B cell (primary cell): Measurements from ENCODE around the gene ASXL2. TPM values are rescaled to one million over a fixed set of nuclear protein-coding genes. Genes with fewer than 3 reads are reported as not detected.

ENCODE experiments used
- ATAC-seq: fragments of 200-7000 bp; cut with Tn5 transposase; one replicate; pipeline ENCODE4 v1.10.0; 2021; ENCODE audit warnings: low read depth, mild to moderate bottlenecking, moderate number of reproducible peaks, moderate library complexity
- CTCF ChIA-PET: fragments of 350-600 bp; sonication (Branson Sonifier 250); formaldehyde crosslinking; loops from one replicate; lab custom pipeline; 2021; ENCODE audit warnings: antibody characterized with exemption, inconsistent platforms; lab: Charles Lee
- POLR2A ChIA-PET: fragments of 350-600 bp; sonication (Branson Sonifier 250); formaldehyde crosslinking; loops from one replicate; lab custom pipeline; 2021; ENCODE audit warnings: antibody characterized with exemption; lab: Charles Lee
- DNase-seq: peaks from one replicate; pipeline ENCODE4 v3.0.0; 2013
- H2AFZ ChIP-seq: 2 replicates; pipeline ENCODE4 v1.6.1; 2012; ENCODE audit warnings: mild to moderate bottlenecking, low read depth, low read length; ENCODE audit not compliant: insufficient read depth, poor library complexity, severe bottlenecking
- H3K27ac ChIP-seq, 2 donors: 1 replicate in 1 of 2; 2 replicates in 1 of 2; pipeline ENCODE4 v1.5.1; 2012 to 2013; ENCODE audit warnings: low read length in 2 of 2, mild to moderate bottlenecking in 2 of 2, moderate library complexity in 1 of 2
- H3K27me3 ChIP-seq, 4 experiments: fragments of 200-600 bp in 1 of 4; sonication (generic) in 1 of 4; replicated peaks in 1 of 4; 1 replicate in 2 of 4; 2 replicates in 2 of 4; pipeline versions ENCODE4 v1.6.1 to v1.7.0; 2013 to 2016; ENCODE audit warnings: low read length in 3 of 4, mild to moderate bottlenecking in 2 of 4, mixed read lengths in 1 of 4, moderate library complexity in 1 of 4; ENCODE audit not compliant: insufficient read depth in 4 of 4, control insufficient read depth in 3 of 4; ENCODE audit errors: control extremely low read depth in 1 of 4
- H3K36me3 ChIP-seq, 2 experiments: replicated peaks in 1 of 2; 1 replicate in 1 of 2; 2 replicates in 1 of 2; pipeline versions ENCODE4 v1.6.1 to v1.7.1; 2013; ENCODE audit warnings: low read length in 1 of 2; ENCODE audit not compliant: insufficient read depth in 2 of 2, control insufficient read depth in 1 of 2; ENCODE audit errors: control extremely low read depth in 1 of 2, extremely low read depth in 1 of 2
- H3K4me1 ChIP-seq, 2 donors: fragments of 200-600 bp in 1 of 2; sonication (generic) in 1 of 2; 1 replicate in 1 of 2; 2 replicates in 1 of 2; pipeline versions ENCODE4 v1.5.1 to v1.6.1; 2013 to 2017; ENCODE audit warnings: low read length in 2 of 2; ENCODE audit not compliant: control insufficient read depth in 2 of 2, insufficient read depth in 2 of 2
- H3K4me2 ChIP-seq: replicated peaks from 2 replicates; pipeline ENCODE3; 2012; ENCODE audit warnings: mild to moderate bottlenecking, low read depth, low read length; ENCODE audit not compliant: poor library complexity, severe bottlenecking
- H3K4me3 ChIP-seq, 5 experiments: fragments of 200-600 bp in 1 of 5; sonication (generic) in 1 of 5; 1 replicate in 3 of 5; 2 replicates in 2 of 5; pipeline versions ENCODE4 v1.5.1 to v1.7.0; 2011 to 2016; ENCODE audit warnings: low read length in 4 of 5, mild to moderate bottlenecking in 4 of 5, low read depth in 2 of 5, control low read depth in 1 of 5, moderate library complexity in 1 of 5; ENCODE audit not compliant: insufficient read depth in 1 of 5; ENCODE audit errors: control extremely low read depth in 1 of 5, extremely low read depth in 1 of 5
- H3K79me2 ChIP-seq: fragments of 200-600 bp; sonication (generic); one replicate; pipeline ENCODE4 v1.6.0; 2016; ENCODE audit warnings: low read length; ENCODE audit not compliant: control insufficient read depth, insufficient read depth
- H3K9ac ChIP-seq: fragments of 200-600 bp; sonication (generic); 2 replicates; pipeline ENCODE4 v1.6.1; 2017; ENCODE audit warnings: mild to moderate bottlenecking, low read length, moderate library complexity
- H3K9me3 ChIP-seq, 3 donors: one replicate each; pipeline versions ENCODE4 v1.6.1 to v1.7.1; 2013; ENCODE audit warnings: low read length in 2 of 3; ENCODE audit not compliant: control insufficient read depth in 2 of 3, insufficient read depth in 1 of 3; ENCODE audit errors: control extremely low read depth in 1 of 3
- H4K20me1 ChIP-seq: 2 replicates; pipeline ENCODE4 v1.6.0; 2012; ENCODE audit warnings: mild to moderate bottlenecking, low read length; ENCODE audit not compliant: insufficient read depth, control insufficient read depth, poor library complexity, severe bottlenecking
- H3K27ac Mint-ChIP-seq: one replicate; pipeline ENCODE4 v1.8.0; 2021; ENCODE audit warnings: mixed read lengths
- H3K27me3 Mint-ChIP-seq: one replicate; pipeline ENCODE4 v1.8.0; 2021; ENCODE audit warnings: mixed read lengths
- H3K4me1 Mint-ChIP-seq: one replicate; pipeline ENCODE4 v1.8.0; 2021; ENCODE audit warnings: mixed read lengths
- H3K4me3 Mint-ChIP-seq: one replicate; pipeline ENCODE4 v1.8.0; 2021; ENCODE audit warnings: mixed read lengths
- H3K9me3 Mint-ChIP-seq: one replicate; pipeline ENCODE4 v1.8.0; 2022; ENCODE audit warnings: mixed read lengths; ENCODE audit not compliant: insufficient read depth
- CTCF ChIP-seq: fragments of 200-600 bp; IDR thresholded peaks from one replicate; pipeline ENCODE4 v1.8.0; 2022; ENCODE audit warnings: antibody characterized with exemption, mild to moderate bottlenecking
- EZH2 ChIP-seq: IDR thresholded peaks from 2 replicates; pipeline ENCODE4 v1.6.1; 2012; ENCODE audit warnings: borderline replicate concordance, low read depth, mild to moderate bottlenecking, moderate library complexity, low read length; ENCODE audit not compliant: insufficient read depth, poor library complexity, severe bottlenecking
- WGBS: methylation state at CpG from one replicate; pipeline ENCODE4 v1.1.5; 2013; ENCODE audit warnings: missing lambda C conversion rate; ENCODE audit not compliant: insufficient coverage; 5-methylcytosine and 5-hydroxymethylcytosine counted together
- intact Hi-C: fragments of 100-400 bp; cut with micrococcal nuclease; formaldehyde crosslinking; loops from one replicate; pipeline ENCODE4 v1.10.0; 2022
- polyA plus RNA-seq: library from polyadenylated mRNA; depleted of rRNA; stranded (reverse); fragments of >200 nt; gene quantifications from 2 replicates; pipeline ENCODE4 v1.2.3, GENCODE V29; 2012
- total RNA-seq, 2 donors: library from RNA; stranded (reverse); fragments of 120-200 nt in 1 of 2; gene quantifications; 1 replicate in 1 of 2; 2 replicates in 1 of 2; pipeline versions ENCODE4 v1.2.3 to v1.2.4, GENCODE V29; 2013 to 2022

Gene ASXL2
- total and polyA plus RNA-seq, 2 donors (not counting 1 experiment from before 2014, with no cell fraction given), result 7.6 to 55.0 TPM

GRCh38 chr2:25728559-25728958, 149.7 kb downstream of the ASXL2 start:
- WGBS, result 100% methylated on average over 4 of the region's 7 CpGs
- Histone ChIP-seq H3K27me3 (no peaks in the 10 kb centered on the region), H3K36me3 (no peaks in the 10 kb centered on the region), H3K79me2 (no peaks in the 10 kb centered on the region), H3K9me3 (no peaks in the 10 kb centered on the region), H3K9ac (no peak overlapping the region), H3K4me3 (no peak overlapping the region), H3K4me1 (no peaks in the 10 kb centered on the region), H2AFZ (no peak overlapping the region), H3K4me2 (no peak overlapping the region), H3K27ac (no peak overlapping the region), H4K20me1 (no peaks in the 10 kb centered on the region)
- Mint-ChIP-seq H3K27ac (no peak overlapping the region), H3K4me3 (no peak overlapping the region), H3K27me3 (peaks cover 7% of the 10 kb centered on the region), H3K9me3 (no peaks in the 10 kb centered on the region), H3K4me1 (no peaks in the 10 kb centered on the region)
- CTCF ChIA-PET, result interaction anchor here (0.5 to 1.1 kb wide), 3 partner anchors 34 to 124 kb away, joined by 3 to 5 read pairs (median 3); no protein-coding TSS in a partner anchor
- ATAC-seq (no peak), DNase-seq (no peak)
- POLR2A ChIA-PET, result no interaction called here
- TF ChIP-seq EZH2, result no peak
- no peak for TF ChIP-seq CTCF
- intact Hi-C loops, result no loop called here

- no peak overlapping the region for H3K4me3 Mint-ChIP-seq
- WGBS, result 64% methylated on average over 3 of the region's 3 CpGs
- H3K4me2 ChIP-seq, result no peak overlapping the region
- H3K9ac ChIP-seq, result no peak overlapping the region
- ATAC-seq (no peak), DNase-seq (no peak)
- no peaks in the 10 kb centered on the region for H3K36me3 ChIP-seq
- H3K4me1 ChIP-seq, result no peaks in the 10 kb centered on the region
- H4K20me1 ChIP-seq, result no peaks in the 10 kb centered on the region
- H3K4me3 ChIP-seq, result no peak overlapping the region
- peaks cover 7% of the 10 kb centered on the region for H3K27me3 Mint-ChIP-seq
- no peaks in the 10 kb centered on the region for H3K9me3 ChIP-seq
- no peak overlapping the region for H3K27ac ChIP-seq
- H3K27me3 ChIP-seq, result no peaks in the 10 kb centered on the region
- no peak for TF ChIP-seq EZH2
- TF ChIP-seq CTCF, result no peak
- ChIA-PET CTCF (no interaction called here), POLR2A (no interaction called here)
- no peaks in the 10 kb centered on the region for H3K4me1 Mint-ChIP-seq
- H2AFZ ChIP-seq, result no peak overlapping the region
- no peak overlapping the region for H3K27ac Mint-ChIP-seq
- H3K9me3 Mint-ChIP-seq, result no peaks in the 10 kb centered on the region
- intact Hi-C loops, result no loop called here
- H3K79me2 ChIP-seq, result no peaks in the 10 kb centered on the region
Measured at GRCh38 chr2:25726522-25726921, 151.8 kb downstream of the ASXL2 start.
